Endodermal cell (in vitro differentiated cells): ENCODE results near the gene PTPRR. TPM values are rescaled to one million over a fixed set of nuclear protein-coding genes. Genes with fewer than 3 reads are reported as not detected.

ENCODE experiments used
- DNase-seq: peaks from one replicate; pipeline ENCODE4 v3.0.0-alpha.2; 2017
- H3K27ac ChIP-seq: 2 replicates; pipeline ENCODE4 v1.5.1; 2013; ENCODE audit warnings: mild to moderate bottlenecking, low read depth, low read length, moderate library complexity
- H3K27me3 ChIP-seq: 2 replicates; pipeline ENCODE4 v1.6.1; 2013; ENCODE audit warnings: mild to moderate bottlenecking, low read length, moderate library complexity; ENCODE audit not compliant: insufficient read depth, control insufficient read depth, poor library complexity, severe bottlenecking
- H3K36me3 ChIP-seq: 2 replicates; pipeline ENCODE4 v1.7.0; 2013; ENCODE audit warnings: mild to moderate bottlenecking, low read length, moderate library complexity; ENCODE audit not compliant: control insufficient read depth, insufficient read depth
- H3K4me1 ChIP-seq: one replicate; pipeline ENCODE4 v1.7.0; 2013; ENCODE audit warnings: low read length; ENCODE audit not compliant: control insufficient read depth, insufficient read depth
- H3K4me3 ChIP-seq: 2 replicates; pipeline ENCODE4 v1.5.1; 2013; ENCODE audit warnings: mild to moderate bottlenecking, low read length, moderate library complexity
- H3K9ac ChIP-seq: 2 replicates; pipeline ENCODE4 v1.6.1; 2013; ENCODE audit warnings: mild to moderate bottlenecking, low read length, moderate library complexity; ENCODE audit not compliant: poor library complexity, severe bottlenecking; ENCODE audit errors: extremely low read depth
- H3K9me3 ChIP-seq: 2 replicates; pipeline ENCODE4 v1.6.1; 2013; ENCODE audit warnings: mild to moderate bottlenecking, low read length, moderate library complexity; ENCODE audit not compliant: control insufficient read depth
- H3K27ac Mint-ChIP-seq: 2 replicates; pipeline ENCODE4 v1.8.0; 2020; ENCODE audit warnings: mixed read lengths
- H3K27me3 Mint-ChIP-seq: 2 replicates; pipeline ENCODE4 v1.8.0; 2021; ENCODE audit warnings: mild to moderate bottlenecking, mixed read lengths; ENCODE audit not compliant: insufficient read depth
- H3K36me3 Mint-ChIP-seq: 2 replicates; pipeline ENCODE4 v1.8.0; 2020; ENCODE audit warnings: low read depth, mixed read lengths
- H3K4me1 Mint-ChIP-seq: 2 replicates; pipeline ENCODE4 v1.8.0; 2020; ENCODE audit warnings: mixed read lengths
- H3K4me3 Mint-ChIP-seq: 2 replicates; pipeline ENCODE4 v1.8.0; 2020; ENCODE audit warnings: mild to moderate bottlenecking, moderate library complexity, mixed read lengths
- H3K9me3 Mint-ChIP-seq: 2 replicates; pipeline ENCODE4 v1.8.0; 2020; ENCODE audit warnings: mild to moderate bottlenecking, mixed read lengths
- CTCF ChIP-seq: fragments of 200-600 bp; sonication (generic); conservative IDR thresholded peaks from 2 replicates; pipeline ENCODE4 v1.5.0; 2021; ENCODE audit warnings: antibody characterized with exemption, mild to moderate bottlenecking
- WGBS, 2 experiments: methylation state at CpG; one replicate each; pipeline versions ENCODE4 v1.1.5 to v1.1.7; 2013; ENCODE audit warnings: missing lambda C conversion rate in 2 of 2, mixed read lengths in 1 of 2; ENCODE audit not compliant: insufficient coverage in 1 of 2, insufficient read length in 1 of 2; 5-methylcytosine and 5-hydroxymethylcytosine counted together
- total RNA-seq, 2 donors: library from RNA; stranded (reverse); fragmentation: NEBNext Ultra II Directional in 1 of 2; extraction: Animal tissue kit (Norgen Biotek cat#: 25700) in 1 of 2; gene quantifications; 2 replicates in 1 of 2; 3 replicates in 1 of 2; pipeline ENCODE4 v1.2.1, GENCODE V29; 2021

PTPRR gene
- total RNA-seq, 2 donors from 2014 or later: 0.27 to 0.40 TPM

- Mint-ChIP-seq H3K36me3 (no peaks in the 10 kb centered on the region), H3K27me3 (peaks cover 5% of the 10 kb centered on the region), H3K4me3 (no peak overlapping the region), H3K4me1 (peaks cover 15% of the 10 kb centered on the region), H3K27ac (no peak overlapping the region), H3K9me3 (no peaks in the 10 kb centered on the region)
- H3K36me3 ChIP-seq: no peaks in the 10 kb centered on the region
- no peak for DNase-seq
- no peak overlapping the region for H3K4me3 ChIP-seq
- peaks cover 3% of the 10 kb centered on the region for H3K4me1 ChIP-seq
- no peak overlapping the region for H3K27ac ChIP-seq
- H3K9ac ChIP-seq: no peak overlapping the region
- TF ChIP-seq CTCF: no peak
- H3K27me3 ChIP-seq: no peaks in the 10 kb centered on the region
- no peaks in the 10 kb centered on the region for H3K9me3 ChIP-seq
- 83 to 94% methylated on average over 2 of the region's 2 CpGs for WGBS, 2 experiments
Measured at GRCh38 chr12:70831543-70831942, 89.0 kb downstream of the PTPRR start.

- no peak overlapping the region for H3K9ac ChIP-seq
- H3K4me1 Mint-ChIP-seq: peaks cover 21% of the 10 kb centered on the region
- no peaks in the 10 kb centered on the region for H3K36me3 ChIP-seq
- no peak overlapping the region for H3K27ac Mint-ChIP-seq
- 94 to 97% methylated on average over 2 to 4 of the region's 4 CpGs for WGBS, 2 experiments
- peaks cover 3% of the 10 kb centered on the region for H3K4me1 ChIP-seq
- no peaks in the 10 kb centered on the region for H3K27me3 ChIP-seq
- no peak for DNase-seq
- H3K9me3 ChIP-seq: no peaks in the 10 kb centered on the region
- no peak overlapping the region for H3K4me3 Mint-ChIP-seq
- H3K27ac ChIP-seq: no peak overlapping the region
- H3K27me3 Mint-ChIP-seq: peaks cover 5% of the 10 kb centered on the region
- TF ChIP-seq CTCF: no peak
- no peak overlapping the region for H3K4me3 ChIP-seq
- H3K9me3 Mint-ChIP-seq: no peaks in the 10 kb centered on the region
- no peaks in the 10 kb centered on the region for H3K36me3 Mint-ChIP-seq
Measured at GRCh38 chr12:70830221-70831061, 90.1 kb downstream of the PTPRR start.

- H3K4me3 Mint-ChIP-seq: no peak overlapping the region
- no peak for TF ChIP-seq CTCF
- peaks cover 27% of the 10 kb centered on the region for H3K4me1 Mint-ChIP-seq
- 98% methylated on average over 1 of the region's 1 CpG; no CpG with 5 or more reads in 1 of the 2 experiments for WGBS, 2 experiments
- H3K9ac ChIP-seq: no peak overlapping the region
- H3K27ac Mint-ChIP-seq: no peak overlapping the region
- H3K27ac ChIP-seq: no peak overlapping the region
- no peaks in the 10 kb centered on the region for H3K36me3 Mint-ChIP-seq
- H3K9me3 Mint-ChIP-seq: no peaks in the 10 kb centered on the region
- no peaks in the 10 kb centered on the region for H3K27me3 ChIP-seq
- no peak for DNase-seq
- no peaks in the 10 kb centered on the region for H3K36me3 ChIP-seq
- H3K4me1 ChIP-seq: peaks cover 3% of the 10 kb centered on the region
- H3K9me3 ChIP-seq: no peaks in the 10 kb centered on the region
- no peak overlapping the region for H3K4me3 ChIP-seq
- H3K27me3 Mint-ChIP-seq: peaks cover 5% of the 10 kb centered on the region
Measured at GRCh38 chr12:70829070-70829469, 91.5 kb downstream of the PTPRR start.
